Cortex of kidney (tissue), 1 donor: ENCODE data around the gene MGLL.

Source experiments
- DNase-seq: peaks from one replicate; lab custom pipeline; 2025; lab: John Stamatoyannopoulos, UW

Gene MGLL

DNA sequence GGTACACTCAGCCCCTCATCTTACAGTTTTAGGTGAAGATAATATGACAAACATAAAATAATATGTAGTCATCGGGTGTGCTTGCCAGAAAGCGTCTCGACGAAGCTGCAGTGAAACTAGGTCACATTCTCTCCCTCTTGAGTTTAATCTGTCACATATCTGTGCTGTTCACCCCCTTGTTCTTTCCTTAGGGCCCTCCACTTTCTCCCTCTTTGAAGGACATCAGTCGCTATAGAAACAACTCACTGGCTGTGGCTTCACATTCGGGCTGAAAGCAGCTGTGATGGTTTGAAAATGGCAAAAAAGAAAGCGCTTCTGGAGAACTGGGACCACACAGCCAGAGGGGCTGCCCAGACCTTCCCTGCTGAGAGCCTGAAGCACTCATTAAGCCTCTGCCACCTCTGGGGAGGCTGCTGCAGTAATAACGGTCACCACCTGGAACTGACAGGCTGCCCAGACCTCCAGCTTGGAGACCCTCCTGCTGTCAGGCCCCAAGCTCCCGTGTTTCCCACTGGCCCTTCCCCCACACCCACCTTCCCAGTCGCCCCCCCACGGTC is 99.2 kb downstream of the MGLL start:
- DNase-seq = no peak

- DNase-seq = no peak
Observed at GRCh38 chr3:127722091-127722784, 100.1 kb downstream of the MGLL start.

- DNase-seq = no peak
Observed at GRCh38 chr3:127720985-127721935, 101.1 kb downstream of the MGLL start.

GRCh38 chr3:127720161-127720823 is 102.0 kb downstream of the MGLL start:
- DNase-seq = no peak

- DNase-seq = no peak
Observed at GRCh38 chr3:127719369-127719768, 102.9 kb downstream of the MGLL start.

DNA sequence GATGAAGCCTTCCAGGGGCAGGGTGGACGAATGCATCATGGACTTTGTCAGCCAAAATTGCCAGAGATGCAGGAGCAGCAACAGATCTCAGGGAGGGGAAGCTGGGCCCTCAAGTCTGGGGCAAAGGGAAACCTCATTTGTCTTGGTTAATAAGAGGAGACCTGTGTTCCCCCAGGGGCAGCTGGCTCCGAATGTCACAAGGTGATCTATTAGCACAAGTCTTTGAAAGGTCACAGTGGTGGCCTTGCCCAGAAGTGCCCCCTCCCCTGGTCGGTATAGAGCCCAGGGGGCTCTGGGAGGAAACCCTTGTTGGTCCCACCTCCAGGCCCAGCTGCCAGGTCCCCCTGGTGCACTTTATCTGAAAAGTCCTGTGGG is 103.4 kb downstream of the MGLL start:
- DNase-seq = no peak

- DNase-seq = no peak
Observed at GRCh38 chr3:127718245-127718915, 103.9 kb downstream of the MGLL start.

DNA sequence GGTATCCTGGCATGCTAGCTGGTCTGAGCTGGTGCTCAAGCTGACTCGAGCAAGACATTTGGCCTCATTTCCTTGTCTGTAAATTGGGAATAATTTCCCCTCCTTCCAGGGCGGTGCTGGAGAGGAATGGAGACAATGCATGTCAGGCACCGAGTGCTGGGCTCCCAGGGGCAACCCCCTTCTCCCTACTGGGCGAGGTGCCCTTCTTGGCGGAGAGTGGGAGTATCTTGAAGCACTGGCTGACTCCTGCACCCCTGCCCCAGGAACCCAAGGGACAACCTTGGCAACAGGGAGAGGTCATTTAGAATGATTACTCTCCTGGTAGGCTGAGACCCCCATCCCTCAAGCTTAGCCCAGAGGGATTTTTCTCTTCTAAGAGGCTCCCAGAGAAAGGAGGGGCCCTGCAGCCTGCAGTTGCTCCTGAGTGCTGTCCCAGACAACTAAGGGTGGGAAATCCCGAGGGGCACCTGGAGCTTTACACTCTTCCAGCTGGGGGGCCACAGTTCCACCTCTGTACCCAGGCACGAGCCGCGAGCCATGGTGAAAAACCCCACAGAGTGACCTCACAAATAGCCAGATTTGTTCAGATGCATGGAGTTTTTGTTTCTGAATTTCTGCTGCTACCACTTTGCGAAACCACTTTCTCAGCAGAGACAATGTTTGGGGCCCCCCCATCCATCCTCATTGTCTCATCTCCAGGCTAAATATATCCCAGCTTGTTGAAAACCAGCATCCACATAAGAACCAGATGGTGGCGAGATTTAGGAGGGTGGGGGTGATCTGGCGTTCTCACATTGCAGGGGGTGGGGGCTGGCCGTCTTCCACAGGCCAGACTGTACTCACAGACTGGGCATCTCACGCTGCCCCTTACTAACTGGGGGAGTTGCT is 104.7 kb downstream of the MGLL start:
- DNase-seq = no peak

GRCh38 chr3:127716384-127716783 is 105.9 kb downstream of the MGLL start:
- DNase-seq = no peak

GRCh38 chr3:127715532-127715931 is 106.8 kb downstream of the MGLL start:
- no peak for DNase-seq

- DNase-seq = no peak
Observed at GRCh38 chr3:127714866-127715265, 107.4 kb downstream of the MGLL start.

GRCh38 chr3:127714125-127714571 is 108.2 kb downstream of the MGLL start:
- DNase-seq = no peak

- DNase-seq = no peak
Observed at GRCh38 chr3:127712881-127713771, 109.2 kb downstream of the MGLL start.

DNA sequence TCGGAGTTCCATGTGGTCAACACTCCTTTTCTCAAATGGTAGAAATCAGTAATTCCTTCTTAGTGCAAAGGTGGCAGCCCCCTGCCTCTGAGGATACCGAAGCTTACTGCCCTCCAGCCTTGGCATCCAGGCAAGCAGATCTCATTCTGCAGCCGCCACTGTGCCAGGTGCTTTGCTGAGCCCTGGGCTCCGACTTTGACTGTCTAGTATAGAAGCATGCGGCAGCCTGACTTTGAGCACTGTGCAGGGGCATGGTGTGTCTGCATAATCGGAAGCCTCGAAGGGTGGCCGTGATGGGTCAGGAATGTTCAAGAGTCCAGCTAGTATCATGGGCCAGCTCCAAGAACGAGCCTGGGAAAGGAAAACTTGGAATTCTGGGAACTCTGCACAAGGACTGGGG is 109.9 kb downstream of the MGLL start:
- DNase-seq = no peak

DNA sequence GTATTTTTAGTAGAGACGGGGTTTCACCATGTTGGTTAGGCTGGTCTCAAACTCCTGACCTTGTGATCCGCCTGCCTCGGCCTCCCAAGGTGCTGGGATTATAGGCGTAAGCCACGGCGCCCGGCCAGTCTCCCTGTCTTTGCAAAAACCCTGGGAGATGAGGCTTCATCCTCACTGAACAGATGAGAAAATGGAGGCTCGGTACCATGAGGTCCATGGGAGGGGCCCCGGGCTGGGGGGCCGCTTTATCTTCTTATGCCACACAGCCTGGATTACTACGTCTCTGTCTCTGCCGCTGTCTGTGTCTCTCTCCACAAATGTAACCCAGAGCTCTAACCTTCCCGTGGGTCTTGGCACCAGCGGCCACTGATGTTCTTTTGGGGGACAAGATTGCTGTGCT is 110.4 kb downstream of the MGLL start:
- no peak for DNase-seq

GRCh38 chr3:127711021-127711695 is 111.2 kb downstream of the MGLL start:
- no peak for DNase-seq

DNA sequence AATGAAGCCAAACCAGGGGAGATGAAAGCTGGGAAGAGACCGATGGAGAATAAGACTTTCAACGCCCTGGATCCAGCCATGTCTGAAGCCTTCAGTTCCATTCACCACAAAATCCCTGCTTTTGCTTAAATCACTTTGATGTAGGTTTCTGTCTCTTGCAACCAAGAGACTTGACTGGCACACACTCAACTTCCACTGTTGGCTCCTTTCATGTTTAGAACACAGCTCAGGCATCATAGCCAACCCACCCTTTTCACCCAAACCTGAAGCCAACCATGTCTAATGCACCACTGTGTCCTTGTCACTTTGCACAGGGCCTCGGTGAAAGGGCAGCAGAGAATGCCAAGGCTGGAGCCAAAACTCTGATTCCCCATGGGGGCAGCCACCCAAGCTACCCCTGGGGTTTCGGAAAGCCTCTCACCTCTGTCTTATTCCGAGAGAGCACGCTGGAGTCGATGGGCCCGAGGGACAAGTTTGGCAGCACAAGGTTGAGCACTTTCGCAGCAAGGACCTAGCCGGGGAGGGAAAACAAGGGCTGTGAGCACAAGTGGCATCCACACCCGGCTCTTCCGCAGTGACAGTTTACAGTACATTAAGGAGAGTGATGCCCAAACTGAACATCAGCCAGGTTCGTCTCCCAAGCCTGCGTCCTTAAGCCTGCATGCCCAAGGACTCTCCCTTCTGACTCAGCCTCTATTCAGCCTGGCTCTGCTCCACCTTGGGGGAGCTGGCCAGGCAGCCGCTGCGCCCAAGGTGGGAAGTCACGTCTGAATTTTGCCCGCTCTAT is 112.0 kb downstream of the MGLL start:
- no peak for DNase-seq

DNA sequence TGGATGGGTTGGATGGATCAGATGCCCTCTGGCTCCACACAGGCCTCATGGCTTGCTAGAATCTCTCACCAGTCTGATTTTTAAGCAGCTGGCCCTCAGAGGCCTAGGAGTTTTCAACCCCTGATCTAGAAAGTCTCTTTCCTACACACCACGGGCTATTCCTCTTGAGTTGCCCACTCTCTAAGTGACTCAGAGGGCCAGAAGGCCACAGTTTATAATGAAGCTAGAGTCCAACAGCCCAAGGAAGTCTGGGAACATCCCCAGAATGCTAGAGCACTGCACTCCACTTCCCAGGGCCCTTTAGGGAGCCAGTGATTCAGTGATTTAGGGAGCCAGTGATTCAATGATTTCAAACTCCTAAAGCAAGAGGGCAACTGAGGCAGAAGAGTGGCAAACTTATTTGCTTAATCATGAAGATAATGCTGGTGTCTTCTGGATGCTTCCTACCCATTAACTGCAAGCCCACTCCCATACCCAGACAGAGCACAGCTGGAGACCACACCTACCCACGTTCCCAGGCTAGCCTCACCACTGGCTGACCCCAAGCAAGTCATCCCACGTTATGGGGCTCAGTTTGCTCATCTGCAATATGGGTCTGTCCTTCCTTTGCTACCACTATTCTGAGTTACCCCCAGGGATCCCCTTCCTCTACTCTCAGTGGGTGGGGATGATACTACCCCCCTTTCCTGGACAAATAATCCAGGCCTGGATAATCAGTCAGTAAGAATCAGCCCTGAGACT is 112.8 kb downstream of the MGLL start:
- no peak for DNase-seq
